ENCODE measurements around the gene DMXL1.

DMXL1 gene

GRCh38 chr5:119031011-119031886 lies 39.6 kb upstream of the DMXL1 start:
- no peak for TF ChIP-seq CTCF (conservative IDR thresholded peaks at IDR 0.05; ENCODE audit: low read depth, low read length)
- no peak for DNase-seq (ENCODE audit: low read depth)
- no peak overlapping the region for H3K4me3 ChIP-seq (ENCODE audit: low read depth, low read length)

GRCh38 chr5:119031905-119032304 lies 39.0 kb upstream of the DMXL1 start:
- no peak for TF ChIP-seq CTCF (conservative IDR thresholded peaks at IDR 0.05; ENCODE audit: low read depth, low read length)
- DNase-seq (ENCODE audit: low read depth), result no peak
- H3K4me3 ChIP-seq (ENCODE audit: low read depth, low read length), result no peak overlapping the region

DNA sequence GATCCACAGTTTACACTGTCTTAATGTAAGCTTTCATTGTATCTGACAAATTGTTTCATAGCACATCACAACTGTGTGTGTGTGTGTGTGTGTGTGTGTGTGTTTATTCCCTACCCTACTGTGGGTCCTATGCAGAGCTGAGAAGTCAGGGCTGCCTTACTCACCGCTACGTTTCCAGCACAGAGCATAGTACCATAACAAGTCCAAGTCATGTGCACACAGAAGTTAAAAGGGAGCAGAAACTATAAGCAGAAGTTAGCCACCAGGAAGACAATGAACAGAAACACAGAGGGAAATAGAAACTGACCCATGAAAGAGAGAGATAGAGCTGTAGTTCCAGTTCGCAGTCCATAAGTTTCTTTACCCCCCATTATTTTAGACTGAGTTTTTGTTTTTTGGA lies 38.2 kb upstream of the DMXL1 start:
- no peak for DNase-seq (ENCODE audit: low read depth)
- no peak for TF ChIP-seq CTCF (conservative IDR thresholded peaks at IDR 0.05; ENCODE audit: low read depth, low read length)
- H3K4me3 ChIP-seq (ENCODE audit: low read depth, low read length), result no peak overlapping the region

GRCh38 chr5:119033135-119033534 lies 37.8 kb upstream of the DMXL1 start:
- no peak for TF ChIP-seq CTCF (conservative IDR thresholded peaks at IDR 0.05; ENCODE audit: low read depth, low read length)
- DNase-seq (ENCODE audit: low read depth), result no peak
- no peak overlapping the region for H3K4me3 ChIP-seq (ENCODE audit: low read depth, low read length)

DNA sequence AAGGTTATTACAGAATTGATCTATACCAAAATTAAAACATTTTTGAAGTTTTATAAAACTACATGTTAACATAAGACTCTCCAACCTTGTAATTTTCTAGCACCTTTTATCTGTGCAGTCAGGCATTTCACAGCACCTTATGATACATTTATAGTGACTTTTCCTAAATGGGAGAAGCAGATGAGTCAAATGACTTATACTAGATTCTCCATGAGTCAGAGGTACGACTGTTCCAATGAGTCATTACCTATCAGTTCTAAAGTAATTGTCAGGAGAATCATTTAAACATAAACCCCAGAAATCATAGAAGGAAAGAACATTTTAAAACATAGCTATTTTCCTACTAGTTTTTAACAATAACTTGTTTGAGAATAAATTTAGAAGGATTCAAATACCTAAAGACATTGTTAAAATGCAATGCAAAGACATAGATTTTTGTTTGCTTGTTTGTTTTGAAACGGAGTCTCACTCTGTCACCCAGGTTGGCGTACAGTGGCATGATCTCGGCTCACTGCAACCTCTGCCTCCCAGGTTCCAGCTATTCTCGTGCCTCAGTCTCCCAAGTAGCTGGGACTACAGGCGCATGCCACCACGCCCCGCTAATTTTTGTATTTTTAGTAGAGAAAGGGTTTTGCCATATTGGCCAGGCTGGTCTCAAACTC lies 34.7 kb upstream of the DMXL1 start:
- no peak for TF ChIP-seq CTCF (conservative IDR thresholded peaks at IDR 0.05; ENCODE audit: low read depth, low read length)
- peak; percentile 69 for DNase-seq (ENCODE audit: low read depth)
- H3K4me3 ChIP-seq (ENCODE audit: low read depth, low read length), result no peak overlapping the region

DNA sequence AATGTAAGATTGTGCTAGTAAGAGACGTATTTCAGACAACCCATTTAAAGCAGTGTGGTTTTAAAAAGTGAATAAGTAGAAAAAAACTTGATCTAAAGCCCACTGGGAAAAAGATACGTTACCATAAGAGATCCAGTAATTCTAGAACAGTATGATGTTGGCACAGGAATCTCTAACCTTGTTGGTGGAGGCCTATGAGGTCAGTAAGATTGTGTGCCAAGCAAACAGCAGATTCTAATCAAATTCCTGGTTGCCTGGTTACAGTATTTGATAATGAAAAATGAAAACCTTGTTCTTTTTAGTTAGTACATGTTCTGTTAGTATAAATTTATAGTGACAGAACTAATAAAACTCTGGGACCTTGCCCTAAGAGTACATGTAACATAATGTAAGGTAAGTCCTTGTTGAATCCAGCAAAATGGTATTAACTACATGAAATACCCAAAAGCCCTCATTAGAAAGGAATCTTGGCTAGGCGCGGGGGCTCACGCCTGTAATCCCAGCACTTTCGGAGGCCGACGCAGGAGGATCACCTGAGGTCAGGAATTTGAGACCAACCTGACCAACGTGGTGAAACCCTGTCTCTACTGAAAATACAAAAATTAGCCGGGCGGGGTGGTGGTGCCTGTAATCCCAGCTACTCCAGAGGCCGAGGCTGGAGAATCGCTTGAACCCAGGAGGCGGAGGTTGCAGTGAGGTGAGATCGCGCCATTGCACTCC lies 33.2 kb upstream of the DMXL1 start:
- DNase-seq (ENCODE audit: low read depth), result no peak
- no peak for TF ChIP-seq CTCF (conservative IDR thresholded peaks at IDR 0.05; ENCODE audit: low read depth, low read length)
- no peak overlapping the region for H3K4me3 ChIP-seq (ENCODE audit: low read depth, low read length)
